Right lobe of liver (tissue), 4 donors: ENCODE data around the gene FLNC.

Experiments used
- POLR2A ChIP-seq: fragments of 450-650 bp; IDR thresholded peaks from one replicate; pipeline ENCODE4 v1.6.1; 2017; ENCODE audit warnings: antibody characterized with exemption, mild to moderate bottlenecking
- TF ChIP-seq, protein P1 (sequence below), 4 donors: fragments of 200-600 bp in 3 of 4; fragments of 450-650 bp in 1 of 4; IDR thresholded peaks; one replicate each; pipeline versions ENCODE4 v1.5.1 to v1.8.0; 2016 to 2022; ENCODE audit warnings: antibody characterized with exemption in 4 of 4, mild to moderate bottlenecking in 2 of 4
- donor health status: DM: no; HTN: no; CAD: no.
- donor health status: DM: no; HTN: no; CAD: no.
- donor health status: DM: no; HTN: yes; CAD: no.

- no peak for TF ChIP-seq POLR2A
- TF ChIP-seq, protein P1, sequence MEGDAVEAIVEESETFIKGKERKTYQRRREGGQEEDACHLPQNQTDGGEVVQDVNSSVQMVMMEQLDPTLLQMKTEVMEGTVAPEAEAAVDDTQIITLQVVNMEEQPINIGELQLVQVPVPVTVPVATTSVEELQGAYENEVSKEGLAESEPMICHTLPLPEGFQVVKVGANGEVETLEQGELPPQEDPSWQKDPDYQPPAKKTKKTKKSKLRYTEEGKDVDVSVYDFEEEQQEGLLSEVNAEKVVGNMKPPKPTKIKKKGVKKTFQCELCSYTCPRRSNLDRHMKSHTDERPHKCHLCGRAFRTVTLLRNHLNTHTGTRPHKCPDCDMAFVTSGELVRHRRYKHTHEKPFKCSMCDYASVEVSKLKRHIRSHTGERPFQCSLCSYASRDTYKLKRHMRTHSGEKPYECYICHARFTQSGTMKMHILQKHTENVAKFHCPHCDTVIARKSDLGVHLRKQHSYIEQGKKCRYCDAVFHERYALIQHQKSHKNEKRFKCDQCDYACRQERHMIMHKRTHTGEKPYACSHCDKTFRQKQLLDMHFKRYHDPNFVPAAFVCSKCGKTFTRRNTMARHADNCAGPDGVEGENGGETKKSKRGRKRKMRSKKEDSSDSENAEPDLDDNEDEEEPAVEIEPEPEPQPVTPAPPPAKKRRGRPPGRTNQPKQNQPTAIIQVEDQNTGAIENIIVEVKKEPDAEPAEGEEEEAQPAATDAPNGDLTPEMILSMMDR (IDR thresholded peaks at IDR 0.05), result no peak
Measured at GRCh38 chr7:128788446-128789412, 41.5 kb upstream of the FLNC start.
